ENCODE measurements around the gene USP15. TPM values are rescaled to one million over a fixed set of nuclear protein-coding genes. Genes with fewer than 3 reads are reported as not detected.
"Not testable (repeated sequence)": the region's sequence is repeated elsewhere in the genome, so short reads cannot be mapped to it uniquely, and the experiment has no call there.

Gene USP15
- total RNA-seq, 3 donors from 2014 or later = 62.5 to 78.3 (median 64.3) TPM

DNA sequence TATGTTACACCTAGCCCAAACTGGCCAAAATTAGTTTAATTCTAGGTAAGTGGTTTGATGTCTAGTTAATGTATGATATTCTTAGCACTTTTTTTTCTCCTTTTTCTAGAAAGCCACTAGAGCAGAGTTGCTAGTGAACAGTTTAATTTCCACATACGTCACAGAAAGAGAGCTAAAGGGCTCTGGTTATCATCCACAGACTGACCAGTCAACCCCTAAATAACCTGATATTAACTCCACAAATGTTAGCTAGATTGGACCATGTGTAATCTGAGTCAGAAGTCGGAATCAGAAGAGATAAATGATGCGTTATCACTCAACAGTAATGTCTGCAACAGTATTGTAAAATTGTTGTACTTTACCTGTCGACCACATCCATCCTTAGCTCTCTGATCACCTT is 74.9 kb downstream of the USP15 start:
- no peak for DNase-seq
- intact Hi-C loops (cut with DNase I, micrococcal nuclease) = no loop called here
- H3K9me3 ChIP-seq = peaks cover 2% of the 10 kb centered on the region
- H3K36me3 ChIP-seq (ENCODE audit: low read depth) = no peaks in the 10 kb centered on the region
- no peak overlapping the region for H3K4me3 ChIP-seq
- no peaks in the 10 kb centered on the region for H3K4me1 ChIP-seq (ENCODE audit: low read depth)
- ATAC-seq = no peak
- TF ChIP-seq, protein P1, sequence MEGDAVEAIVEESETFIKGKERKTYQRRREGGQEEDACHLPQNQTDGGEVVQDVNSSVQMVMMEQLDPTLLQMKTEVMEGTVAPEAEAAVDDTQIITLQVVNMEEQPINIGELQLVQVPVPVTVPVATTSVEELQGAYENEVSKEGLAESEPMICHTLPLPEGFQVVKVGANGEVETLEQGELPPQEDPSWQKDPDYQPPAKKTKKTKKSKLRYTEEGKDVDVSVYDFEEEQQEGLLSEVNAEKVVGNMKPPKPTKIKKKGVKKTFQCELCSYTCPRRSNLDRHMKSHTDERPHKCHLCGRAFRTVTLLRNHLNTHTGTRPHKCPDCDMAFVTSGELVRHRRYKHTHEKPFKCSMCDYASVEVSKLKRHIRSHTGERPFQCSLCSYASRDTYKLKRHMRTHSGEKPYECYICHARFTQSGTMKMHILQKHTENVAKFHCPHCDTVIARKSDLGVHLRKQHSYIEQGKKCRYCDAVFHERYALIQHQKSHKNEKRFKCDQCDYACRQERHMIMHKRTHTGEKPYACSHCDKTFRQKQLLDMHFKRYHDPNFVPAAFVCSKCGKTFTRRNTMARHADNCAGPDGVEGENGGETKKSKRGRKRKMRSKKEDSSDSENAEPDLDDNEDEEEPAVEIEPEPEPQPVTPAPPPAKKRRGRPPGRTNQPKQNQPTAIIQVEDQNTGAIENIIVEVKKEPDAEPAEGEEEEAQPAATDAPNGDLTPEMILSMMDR (IDR thresholded peaks at IDR 0.05) = no peak

DNA sequence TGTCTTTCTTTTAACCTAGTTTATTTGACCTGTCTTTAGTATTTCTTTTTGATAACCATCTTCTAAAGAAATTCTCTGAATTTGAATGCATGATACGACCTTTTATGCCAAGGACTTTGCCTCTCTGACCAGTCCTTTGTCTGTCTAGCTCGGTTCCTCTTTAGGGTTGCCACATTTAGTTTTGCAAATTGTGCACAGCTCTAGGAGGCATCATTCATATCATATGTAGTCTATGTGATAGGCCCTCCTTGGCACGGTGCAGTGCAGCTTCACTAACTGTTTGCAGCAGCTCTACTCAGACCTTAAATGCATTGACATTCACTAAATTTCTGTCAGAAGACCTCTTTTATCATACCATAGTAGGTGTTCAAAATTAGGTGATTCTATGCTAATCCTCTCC is 75.6 kb downstream of the USP15 start:
- H3K4me3 ChIP-seq = no peak overlapping the region
- TF ChIP-seq, protein P1 (IDR thresholded peaks at IDR 0.05) = no peak
- intact Hi-C loops (cut with DNase I, micrococcal nuclease) = no loop called here
- DNase-seq (no peak), ATAC-seq (no peak)
- H3K4me1 ChIP-seq (ENCODE audit: low read depth) = no peaks in the 10 kb centered on the region
- no peaks in the 10 kb centered on the region for H3K36me3 ChIP-seq (ENCODE audit: low read depth)
- peaks cover 2% of the 10 kb centered on the region for H3K9me3 ChIP-seq

DNA sequence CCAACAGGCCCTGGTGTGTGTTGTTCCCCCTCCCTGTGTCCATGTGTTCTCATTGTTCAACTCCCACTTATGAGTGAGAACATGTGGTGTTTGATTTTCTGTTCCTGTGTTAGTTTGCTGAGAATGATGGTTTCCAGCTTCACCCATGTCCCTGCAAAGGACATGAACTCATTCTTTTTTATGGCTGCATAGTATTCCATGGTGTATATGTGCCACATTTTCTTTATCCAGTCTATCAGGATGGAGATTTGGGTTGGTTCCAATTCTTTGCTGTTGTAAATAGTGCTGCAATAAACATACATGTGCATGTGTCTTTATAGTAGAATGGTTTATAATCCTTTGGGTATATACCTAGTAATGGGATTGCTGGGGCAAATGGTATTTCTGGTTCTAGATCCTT is 77.4 kb downstream of the USP15 start:
- DNase-seq; H3K9me3 ChIP-seq; intact Hi-C loops (cut with DNase I, micrococcal nuclease); H3K4me3 ChIP-seq; H3K4me1 ChIP-seq (ENCODE audit: low read depth); ATAC-seq; H3K36me3 ChIP-seq (ENCODE audit: low read depth): not testable (repeated sequence)

DNA sequence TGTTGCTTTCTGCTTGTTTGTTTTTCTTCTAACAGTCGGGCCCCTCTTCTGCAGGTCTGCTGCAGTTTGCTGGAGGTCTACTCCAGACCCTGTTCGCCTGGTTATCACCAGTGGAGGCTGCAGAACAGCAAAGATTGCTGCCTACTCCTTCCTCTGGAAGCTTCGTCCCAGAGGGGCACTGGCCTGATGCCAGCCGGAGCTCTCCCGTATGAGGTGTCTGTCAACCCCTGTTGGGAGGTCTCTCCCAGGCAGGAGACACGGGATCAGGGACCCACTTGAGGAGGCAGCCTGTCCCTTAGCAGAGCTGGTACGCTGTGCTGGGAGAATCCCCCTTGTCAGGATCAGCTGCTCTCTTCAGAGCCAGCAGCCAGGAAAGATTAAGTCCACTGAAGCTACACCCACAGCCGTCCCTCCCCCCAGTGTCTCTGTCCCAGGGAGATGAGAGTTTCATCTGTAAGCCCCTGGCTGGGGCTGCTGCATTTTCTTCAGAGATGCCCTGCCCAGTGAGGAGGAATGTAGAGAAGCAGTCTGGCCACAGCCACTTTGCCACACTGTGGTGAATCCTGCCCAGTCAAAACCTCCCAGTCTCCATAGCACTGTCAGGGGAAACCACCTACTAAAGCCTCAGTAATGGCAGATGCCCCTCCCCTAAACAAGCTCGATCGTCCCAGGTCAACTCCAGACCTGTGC is 82.6 kb downstream of the USP15 start:
- DNase-seq; intact Hi-C loops (cut with DNase I, micrococcal nuclease); H3K4me1 ChIP-seq (ENCODE audit: low read depth); H3K36me3 ChIP-seq (ENCODE audit: low read depth); H3K9me3 ChIP-seq; ATAC-seq; H3K4me3 ChIP-seq: not testable (repeated sequence)

DNA sequence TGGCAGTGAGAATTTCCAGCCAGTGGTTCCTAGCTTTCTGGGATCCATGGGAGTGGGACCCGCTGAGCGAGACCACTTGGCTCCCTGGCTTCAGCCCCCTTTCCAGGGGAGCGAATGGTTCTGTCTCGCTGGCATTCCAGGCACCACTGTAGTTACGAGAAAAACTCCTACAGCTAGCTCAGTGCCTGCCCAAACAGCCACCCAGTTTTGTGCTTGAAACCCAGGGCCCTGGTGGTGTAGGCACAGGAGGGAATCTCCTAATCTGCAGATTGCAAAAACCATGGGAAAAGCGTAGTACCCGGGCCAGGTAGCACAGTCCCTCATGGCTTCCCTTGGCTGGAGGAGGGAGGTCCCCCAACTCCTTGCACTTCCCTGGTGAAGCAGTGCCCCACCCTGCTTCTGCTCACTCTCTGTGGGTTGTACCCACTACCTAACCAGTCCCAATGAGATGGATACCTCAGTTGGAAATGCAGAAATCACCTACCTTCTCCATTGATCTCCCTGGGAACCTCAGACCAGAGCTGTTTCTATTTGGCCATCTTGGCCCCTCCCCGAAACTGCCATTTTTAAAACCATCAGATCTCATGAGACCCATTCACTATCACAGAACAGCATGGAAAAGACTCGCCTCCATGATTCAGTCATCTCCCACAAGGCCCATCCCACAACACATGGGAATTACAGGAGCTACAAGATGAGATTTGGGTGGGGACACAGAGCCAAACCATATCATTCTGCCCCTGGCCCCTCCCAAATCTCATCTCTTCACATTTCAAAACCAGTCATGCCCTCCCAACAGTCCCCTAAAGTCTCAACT is 83.3 kb downstream of the USP15 start:
- H3K36me3 ChIP-seq (ENCODE audit: low read depth); H3K4me3 ChIP-seq; H3K9me3 ChIP-seq; intact Hi-C loops (cut with DNase I, micrococcal nuclease); H3K4me1 ChIP-seq (ENCODE audit: low read depth); ATAC-seq; DNase-seq: not testable (repeated sequence)

DNA sequence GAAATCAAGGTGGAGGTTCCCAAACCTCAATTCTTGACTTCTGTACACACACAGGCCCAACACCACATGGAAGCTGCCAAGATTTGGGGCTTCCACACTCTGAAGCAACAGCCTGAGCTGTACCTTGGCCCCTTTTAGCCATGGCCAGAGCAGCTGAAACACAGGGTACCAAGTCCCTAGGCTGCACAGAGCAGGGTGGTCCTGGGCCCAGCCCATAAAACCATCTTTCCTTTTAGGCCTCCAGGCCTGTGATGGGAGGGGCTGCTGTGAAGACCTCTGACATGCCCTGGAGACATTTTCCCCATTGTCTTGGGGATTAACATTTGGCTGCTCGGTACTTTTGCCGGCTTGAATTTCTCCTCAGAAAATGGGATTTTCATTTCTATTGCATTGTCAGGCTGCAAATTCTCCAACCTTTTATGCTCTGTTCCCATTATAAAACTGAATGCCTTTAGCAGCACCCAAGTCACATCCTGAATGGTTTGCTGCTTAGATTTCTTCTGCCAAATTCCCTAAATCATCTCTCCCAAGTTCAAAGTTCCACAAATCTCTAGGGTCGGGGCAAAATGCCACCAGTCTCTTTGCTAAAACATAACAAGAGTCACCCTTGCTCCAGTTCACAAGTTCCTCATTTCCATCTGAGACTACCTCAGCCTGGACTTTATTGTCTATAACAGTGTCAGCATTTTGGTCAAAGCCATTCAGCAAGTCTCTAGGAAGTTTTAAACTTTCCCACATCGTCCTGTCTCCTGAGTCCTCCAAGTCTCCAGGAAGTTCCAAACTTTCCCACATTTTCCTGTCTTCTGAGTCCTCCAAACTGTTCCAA is 84.7 kb downstream of the USP15 start:
- DNase-seq; H3K9me3 ChIP-seq; intact Hi-C loops (cut with DNase I, micrococcal nuclease); H3K4me1 ChIP-seq (ENCODE audit: low read depth); H3K4me3 ChIP-seq; H3K36me3 ChIP-seq (ENCODE audit: low read depth); ATAC-seq: not testable (repeated sequence)

DNA sequence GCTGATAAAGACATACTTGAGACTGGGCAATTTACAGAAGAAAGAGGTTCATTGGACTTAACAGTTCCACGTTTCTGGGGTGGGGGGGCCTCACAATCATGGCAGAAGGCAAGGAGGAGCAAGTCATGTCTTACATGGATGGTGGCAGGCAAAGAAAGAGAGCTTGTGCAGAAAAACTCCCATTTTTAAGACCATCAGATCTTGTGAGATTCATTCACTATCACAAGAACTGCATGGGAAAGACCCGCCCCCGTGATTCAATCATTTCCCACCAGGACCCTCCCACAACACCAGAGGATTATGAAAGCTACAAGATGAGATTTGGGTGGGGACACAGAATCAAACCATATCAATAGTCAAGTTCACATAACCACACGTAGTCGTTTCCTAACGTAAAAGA is 85.5 kb downstream of the USP15 start:
- no peak for ATAC-seq
- intact Hi-C loops (cut with DNase I, micrococcal nuclease) = no loop called here
- Histone ChIP-seq H3K4me1 (ENCODE audit: low read depth) (no peaks in the 10 kb centered on the region), H3K36me3 (ENCODE audit: low read depth) (no peaks in the 10 kb centered on the region), H3K9me3 (no peaks in the 10 kb centered on the region), H3K4me3 (no peak overlapping the region)
- TF ChIP-seq, protein P1 (IDR thresholded peaks at IDR 0.05) = no peak
- no peak for DNase-seq

Data from mucosa of descending colon (tissue), 3 donors.